HepG2 (cell line): ENCODE results near the gene CNTF. TPM values are rescaled to one million over a fixed set of nuclear protein-coding genes. Genes with fewer than 3 reads are reported as not detected.

ENCODE experiments used
- CENPT ChIP-seq: sonication (generic); formaldehyde crosslinking; IDR thresholded peaks from 2 replicates; pipeline ENCODE4 v1.8.0; 2022; ENCODE audit warnings: low read depth, mild to moderate bottlenecking, moderate library complexity, missing genetic modification reagents
- MATR3 ChIP-seq: sonication (generic); formaldehyde crosslinking; IDR thresholded peaks from 2 replicates; pipeline ENCODE4 v1.4.0; 2020; ENCODE audit warnings: missing genetic modification reagents
- polyA plus RNA-seq, 8 experiments: library from polyadenylated mRNA; depleted of rRNA in 3 of 8; stranded (reverse) in 7 of 8; unstranded in 1 of 8; fragments of >200 nt; fragmentation: Illumina TruSeq in 4 of 8; extraction: Trizol in 4 of 8; gene quantifications; 2 replicates each; pipeline versions ENCODE4 v1.2.1 to v1.2.3, GENCODE V29; 2011 to 2016; ENCODE audit warnings: low read depth in 4 of 8, missing spikeins in 1 of 8, mixed read lengths in 1 of 8; ENCODE audit not compliant: insufficient read depth in 1 of 8
- total RNA-seq, 5 experiments: library from RNA; depleted of rRNA; stranded (reverse); fragments of >200 nt; fragmentation: Illumina TruSeq; extraction: Trizol; gene quantifications; 2 replicates each; pipeline ENCODE4 v1.2.3, GENCODE V29; 2016; ENCODE audit warnings: low read depth in 1 of 5
- TF ChIP-seq, protein P1 (sequence below): sonication (generic); formaldehyde crosslinking; IDR thresholded peaks from 2 replicates; pipeline ENCODE4 v1.4.0; 2020; ENCODE audit warnings: missing genetic modification reagents
- TF ChIP-seq, protein P2 (sequence below): sonication (generic); formaldehyde crosslinking; conservative IDR thresholded peaks from 2 replicates; pipeline ENCODE4 v1.8.0; 2022; ENCODE audit warnings: mild to moderate bottlenecking, moderate library complexity, missing genetic modification reagents
- TF ChIP-seq, protein P3 (sequence below): sonication (generic); formaldehyde crosslinking; IDR thresholded peaks from 2 replicates; pipeline ENCODE4 v1.4.0; 2020; ENCODE audit warnings: mild to moderate bottlenecking, missing genetic modification reagents, borderline replicate concordance
- TF ChIP-seq, protein P4 (sequence below): sonication (generic); formaldehyde crosslinking; IDR thresholded peaks from 2 replicates; pipeline ENCODE4 v1.8.1; 2023; ENCODE audit warnings: mild to moderate bottlenecking, missing genetic modification reagents

Gene CNTF
- total and polyA plus RNA-seq, 2 of the 13 experiments (the other 11 are each of a cell fraction or from before 2014, with no cell fraction given): 0.51 to 2.3 TPM

DNA sequence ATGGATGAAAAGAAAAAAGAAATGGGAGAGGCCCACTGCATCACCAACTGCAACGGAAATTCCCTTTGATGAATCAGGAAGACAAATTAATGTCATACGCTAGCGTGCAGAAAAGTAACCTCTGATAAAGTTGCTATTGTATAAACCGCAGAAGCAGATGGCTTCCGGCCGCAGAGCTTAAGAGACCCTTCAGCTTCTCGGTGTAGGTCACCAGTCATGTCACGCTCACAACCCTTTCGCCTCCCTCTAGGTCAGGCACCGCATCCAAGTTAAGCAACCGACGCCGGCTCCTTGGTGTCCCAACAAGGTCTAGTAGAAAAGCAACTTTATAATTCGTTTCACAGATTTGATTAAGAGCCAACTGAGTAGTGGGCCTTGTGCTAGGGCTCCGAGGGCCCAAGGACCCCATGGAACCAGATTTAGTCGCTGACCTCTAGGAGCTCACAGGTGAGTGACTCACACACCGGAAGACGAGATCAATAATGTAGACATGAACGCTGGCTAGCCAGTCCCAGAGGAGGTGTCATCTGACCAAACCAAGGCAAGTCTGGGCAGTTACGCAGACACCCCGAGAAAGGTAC lies 44.8 kb upstream of the CNTF start (continued):
- TF ChIP-seq, protein P1, sequence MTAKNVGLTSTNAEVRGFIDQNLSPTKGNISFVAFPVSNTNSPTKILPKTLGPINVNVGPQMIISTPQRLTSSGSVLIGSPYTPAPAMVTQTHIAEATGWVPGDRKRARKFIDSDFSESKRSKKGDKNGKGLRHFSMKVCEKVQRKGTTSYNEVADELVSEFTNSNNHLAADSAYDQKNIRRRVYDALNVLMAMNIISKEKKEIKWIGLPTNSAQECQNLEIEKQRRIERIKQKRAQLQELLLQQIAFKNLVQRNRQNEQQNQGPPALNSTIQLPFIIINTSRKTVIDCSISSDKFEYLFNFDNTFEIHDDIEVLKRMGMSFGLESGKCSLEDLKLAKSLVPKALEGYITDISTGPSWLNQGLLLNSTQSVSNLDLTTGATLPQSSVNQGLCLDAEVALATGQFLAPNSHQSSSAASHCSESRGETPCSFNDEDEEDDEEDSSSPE (CRISPR knock-in tag): no peak
- TF ChIP-seq CENPT (CRISPR knock-in tag): no peak
- TF ChIP-seq, protein P2, sequence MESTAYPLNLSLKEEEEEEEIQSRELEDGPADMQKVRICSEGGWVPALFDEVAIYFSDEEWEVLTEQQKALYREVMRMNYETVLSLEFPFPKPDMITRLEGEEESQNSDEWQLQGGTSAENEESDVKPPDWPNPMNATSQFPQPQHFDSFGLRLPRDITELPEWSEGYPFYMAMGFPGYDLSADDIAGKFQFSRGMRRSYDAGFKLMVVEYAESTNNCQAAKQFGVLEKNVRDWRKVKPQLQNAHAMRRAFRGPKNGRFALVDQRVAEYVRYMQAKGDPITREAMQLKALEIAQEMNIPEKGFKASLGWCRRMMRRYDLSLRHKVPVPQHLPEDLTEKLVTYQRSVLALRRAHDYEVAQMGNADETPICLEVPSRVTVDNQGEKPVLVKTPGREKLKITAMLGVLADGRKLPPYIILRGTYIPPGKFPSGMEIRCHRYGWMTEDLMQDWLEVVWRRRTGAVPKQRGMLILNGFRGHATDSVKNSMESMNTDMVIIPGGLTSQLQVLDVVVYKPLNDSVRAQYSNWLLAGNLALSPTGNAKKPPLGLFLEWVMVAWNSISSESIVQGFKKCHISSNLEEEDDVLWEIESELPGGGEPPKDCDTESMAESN (CRISPR knock-in tag): no peak; the same call in 1 of the 2 replicates
- no peak for TF ChIP-seq MATR3 (CRISPR knock-in tag)
- TF ChIP-seq, protein P3, sequence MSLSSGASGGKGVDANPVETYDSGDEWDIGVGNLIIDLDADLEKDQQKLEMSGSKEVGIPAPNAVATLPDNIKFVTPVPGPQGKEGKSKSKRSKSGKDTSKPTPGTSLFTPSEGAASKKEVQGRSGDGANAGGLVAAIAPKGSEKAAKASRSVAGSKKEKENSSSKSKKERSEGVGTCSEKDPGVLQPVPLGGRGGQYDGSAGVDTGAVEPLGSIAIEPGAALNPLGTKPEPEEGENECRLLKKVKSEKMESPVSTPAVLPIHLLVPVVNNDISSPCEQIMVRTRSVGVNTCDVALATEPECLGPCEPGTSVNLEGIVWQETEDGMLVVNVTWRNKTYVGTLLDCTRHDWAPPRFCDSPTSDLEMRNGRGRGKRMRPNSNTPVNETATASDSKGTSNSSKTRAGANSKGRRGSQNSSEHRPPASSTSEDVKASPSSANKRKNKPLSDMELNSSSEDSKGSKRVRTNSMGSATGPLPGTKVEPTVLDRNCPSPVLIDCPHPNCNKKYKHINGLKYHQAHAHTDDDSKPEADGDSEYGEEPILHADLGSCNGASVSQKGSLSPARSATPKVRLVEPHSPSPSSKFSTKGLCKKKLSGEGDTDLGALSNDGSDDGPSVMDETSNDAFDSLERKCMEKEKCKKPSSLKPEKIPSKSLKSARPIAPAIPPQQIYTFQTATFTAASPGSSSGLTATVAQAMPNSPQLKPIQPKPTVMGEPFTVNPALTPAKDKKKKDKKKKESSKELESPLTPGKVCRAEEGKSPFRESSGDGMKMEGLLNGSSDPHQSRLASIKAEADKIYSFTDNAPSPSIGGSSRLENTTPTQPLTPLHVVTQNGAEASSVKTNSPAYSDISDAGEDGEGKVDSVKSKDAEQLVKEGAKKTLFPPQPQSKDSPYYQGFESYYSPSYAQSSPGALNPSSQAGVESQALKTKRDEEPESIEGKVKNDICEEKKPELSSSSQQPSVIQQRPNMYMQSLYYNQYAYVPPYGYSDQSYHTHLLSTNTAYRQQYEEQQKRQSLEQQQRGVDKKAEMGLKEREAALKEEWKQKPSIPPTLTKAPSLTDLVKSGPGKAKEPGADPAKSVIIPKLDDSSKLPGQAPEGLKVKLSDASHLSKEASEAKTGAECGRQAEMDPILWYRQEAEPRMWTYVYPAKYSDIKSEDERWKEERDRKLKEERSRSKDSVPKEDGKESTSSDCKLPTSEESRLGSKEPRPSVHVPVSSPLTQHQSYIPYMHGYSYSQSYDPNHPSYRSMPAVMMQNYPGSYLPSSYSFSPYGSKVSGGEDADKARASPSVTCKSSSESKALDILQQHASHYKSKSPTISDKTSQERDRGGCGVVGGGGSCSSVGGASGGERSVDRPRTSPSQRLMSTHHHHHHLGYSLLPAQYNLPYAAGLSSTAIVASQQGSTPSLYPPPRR: no peak
- TF ChIP-seq, protein P4, sequence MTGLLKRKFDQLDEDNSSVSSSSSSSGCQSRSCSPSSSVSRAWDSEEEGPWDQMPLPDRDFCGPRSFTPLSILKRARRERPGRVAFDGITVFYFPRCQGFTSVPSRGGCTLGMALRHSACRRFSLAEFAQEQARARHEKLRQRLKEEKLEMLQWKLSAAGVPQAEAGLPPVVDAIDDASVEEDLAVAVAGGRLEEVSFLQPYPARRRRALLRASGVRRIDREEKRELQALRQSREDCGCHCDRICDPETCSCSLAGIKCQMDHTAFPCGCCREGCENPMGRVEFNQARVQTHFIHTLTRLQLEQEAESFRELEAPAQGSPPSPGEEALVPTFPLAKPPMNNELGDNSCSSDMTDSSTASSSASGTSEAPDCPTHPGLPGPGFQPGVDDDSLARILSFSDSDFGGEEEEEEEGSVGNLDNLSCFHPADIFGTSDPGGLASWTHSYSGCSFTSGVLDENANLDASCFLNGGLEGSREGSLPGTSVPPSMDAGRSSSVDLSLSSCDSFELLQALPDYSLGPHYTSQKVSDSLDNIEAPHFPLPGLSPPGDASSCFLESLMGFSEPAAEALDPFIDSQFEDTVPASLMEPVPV (CRISPR knock-in tag): no peak
- TF ChIP-seq, all 625 proteins: peak for 74
